Naive thymus-derived CD4-positive, alpha-beta T cell (primary cell): ENCODE measurements around the gene RAI1. TPM values are rescaled to one million over a fixed set of nuclear protein-coding genes. Genes with fewer than 3 reads are reported as not detected.

ENCODE experiments used
- ATAC-seq: fragments of 150-1000 bp; cut with Tn5 transposase; 2 replicates; pipeline ENCODE4 v1.10.0; 2021; ENCODE audit warnings: mild to moderate bottlenecking, moderate library complexity
- CTCF ChIA-PET: fragments of 350-600 bp; sonication (Branson Sonifier 250); formaldehyde crosslinking; loops from one replicate; lab custom pipeline; 2021; ENCODE audit warnings: antibody characterized with exemption; lab: Charles Lee
- POLR2A ChIA-PET: fragments of 350-600 bp; sonication (Branson Sonifier 250); formaldehyde crosslinking; loops from one replicate; lab custom pipeline; 2021; ENCODE audit warnings: antibody characterized with exemption, inconsistent platforms; lab: Charles Lee
- DNase-seq, 9 donors: peaks; one replicate each; pipeline versions ENCODE4 v3.0.0 to v3.0.0-alpha.2; 2020 to 2022; ENCODE audit warnings: mixed read lengths in 1 of 9
- H3K27ac ChIP-seq: one replicate; pipeline ENCODE4 v1.7.0; 2013; ENCODE audit warnings: mild to moderate bottlenecking, low read depth, low read length, moderate library complexity
- H3K27me3 ChIP-seq, 2 donors: one replicate each; pipeline ENCODE4 v1.7.0; 2013; ENCODE audit warnings: low read length in 2 of 2, mild to moderate bottlenecking in 2 of 2, moderate library complexity in 2 of 2; ENCODE audit not compliant: control insufficient read depth in 2 of 2, insufficient read depth in 2 of 2
- H3K36me3 ChIP-seq, 3 experiments: 1 replicate in 2 of 3; 2 replicates in 1 of 3; pipeline ENCODE4 v1.7.0; 2013; ENCODE audit warnings: low read length in 3 of 3, mild to moderate bottlenecking in 3 of 3, moderate library complexity in 1 of 3; ENCODE audit not compliant: insufficient read depth in 3 of 3, control insufficient read depth in 2 of 3
- H3K4me1 ChIP-seq, 2 donors: one replicate each; pipeline ENCODE4 v1.7.0; 2013; ENCODE audit warnings: low read length in 2 of 2, mild to moderate bottlenecking in 2 of 2, moderate library complexity in 1 of 2; ENCODE audit not compliant: control insufficient read depth in 2 of 2, insufficient read depth in 2 of 2
- H3K4me3 ChIP-seq: 2 replicates; pipeline ENCODE4 v1.7.0; 2013; ENCODE audit warnings: mild to moderate bottlenecking, low read length
- H3K9me3 ChIP-seq, 3 experiments: 1 replicate in 2 of 3; 2 replicates in 1 of 3; pipeline ENCODE4 v1.7.0; 2013; ENCODE audit warnings: low read length in 3 of 3; ENCODE audit not compliant: control insufficient read depth in 2 of 3
- H3K27ac Mint-ChIP-seq, 9 donors: one replicate each; pipeline ENCODE4 v1.8.0; 2020 to 2022; ENCODE audit warnings: mixed read lengths in 9 of 9, mild to moderate bottlenecking in 8 of 9, moderate library complexity in 5 of 9, inconsistent platforms in 2 of 9
- H3K27me3 Mint-ChIP-seq, 5 donors: one replicate each; pipeline ENCODE4 v1.8.0; 2021 to 2022; ENCODE audit warnings: mixed read lengths in 5 of 5, mild to moderate bottlenecking in 1 of 5
- H3K36me3 Mint-ChIP-seq, 5 donors: one replicate each; pipeline ENCODE4 v1.8.0; 2020 to 2022; ENCODE audit warnings: mixed read lengths in 5 of 5, mild to moderate bottlenecking in 3 of 5, inconsistent platforms in 1 of 5
- H3K4me1 Mint-ChIP-seq, 7 donors: one replicate each; pipeline ENCODE4 v1.8.0; 2020 to 2022; ENCODE audit warnings: mixed read lengths in 7 of 7, mild to moderate bottlenecking in 3 of 7, inconsistent platforms in 1 of 7
- H3K4me3 Mint-ChIP-seq, 10 donors: one replicate each; pipeline ENCODE4 v1.8.0; 2020 to 2022; ENCODE audit warnings: mild to moderate bottlenecking in 10 of 10, mixed read lengths in 10 of 10, moderate library complexity in 6 of 10, inconsistent platforms in 2 of 10
- H3K9me3 Mint-ChIP-seq, 11 donors: one replicate each; pipeline ENCODE4 v1.8.0; 2020 to 2022; ENCODE audit warnings: mixed read lengths in 11 of 11, mild to moderate bottlenecking in 4 of 11, inconsistent platforms in 1 of 11, moderate library complexity in 1 of 11
- intact Hi-C, 2 donors: fragments of 100-400 bp; cut with micrococcal nuclease; formaldehyde crosslinking; loops; one replicate each; pipeline ENCODE4 v1.15.1; 2023
- polyA plus RNA-seq, 2 donors: library from polyadenylated mRNA; unstranded; fragments of 300-500 nt; fragmentation: Illumina TruSeq; gene quantifications; one replicate each; pipeline ENCODE4 v1.2.3, GENCODE V29; 2021
- total RNA-seq, 6 experiments: library from RNA in 5 of 6; stranded (reverse) in 5 of 6; gene quantifications; 1 replicate in 5 of 6; 2 replicates in 1 of 6; pipeline ENCODE4 v1.2.3 and lab custom pipeline; 2021 to 2026

RAI1 gene
- total and polyA plus RNA-seq, 7 experiments from 2014 or later: 2.0 to 46.2 (median 21.2) TPM

DNA sequence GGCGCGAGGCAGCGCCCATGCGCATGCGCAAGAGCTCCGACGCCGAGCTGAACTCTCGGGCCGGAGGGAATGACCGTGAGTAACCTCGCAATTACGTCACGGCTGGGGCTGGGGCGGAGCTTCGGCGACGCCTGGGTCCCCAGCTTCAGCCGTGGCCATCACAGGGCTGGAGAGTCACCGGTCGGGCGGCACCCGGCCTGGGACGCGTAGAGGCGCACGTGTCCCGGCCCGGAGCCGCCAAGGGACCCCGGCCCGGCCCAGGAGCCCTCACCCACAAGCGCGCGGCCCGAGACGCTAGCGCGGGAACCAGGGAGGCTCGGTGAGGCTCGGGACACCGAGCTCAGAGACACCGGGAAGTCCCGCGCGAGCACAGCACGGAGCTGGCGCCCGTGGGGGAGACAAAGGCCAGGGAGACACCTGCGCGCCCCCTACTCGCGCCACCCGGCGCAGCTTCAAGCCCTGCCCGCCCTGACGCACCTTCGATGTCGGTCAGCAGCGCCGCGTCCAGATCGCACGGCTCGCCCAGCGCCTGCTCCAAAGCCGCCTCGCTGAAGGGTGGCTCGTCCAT lies 155.1 kb downstream of the RAI1 start:
- peaks cover 0 to 16% (median 0%) of the 10 kb centered on the region in 5 donors for H3K36me3 Mint-ChIP-seq
- peak overlapping the region; percentile 85 to 95 (median 90) for H3K4me3 Mint-ChIP-seq
- H3K4me1 Mint-ChIP-seq: peaks cover 46 to 79% (median 75%) of the 10 kb centered on the region in 7 donors
- intact Hi-C loops: loop anchor here (1.0 to 10.0 kb wide), 12 partner anchors 13 to 347 kb away; partner anchors contain the start of genes DRC3 (in 2 of the 2), TOM1L2 (in 2 of the 2), ALKBH5 (in 1 of the 2) and ATPAF2 (in 1 of the 2)
- peak; percentile 93 to 99 (median 97) for DNase-seq
- Histone ChIP-seq H3K27me3 (no peaks in the 10 kb centered on the region), H3K4me1 (peaks cover 18 to 60% of the 10 kb centered on the region in 2 donors), H3K4me3 (peak overlapping the region; percentile 86), H3K36me3 (peaks cover 0 to 14% (median 0%) of the 10 kb centered on the region in 3 experiments), H3K27ac (peak overlapping the region; percentile 99), H3K9me3 (no peaks in the 10 kb centered on the region)
- H3K9me3 Mint-ChIP-seq: peaks cover 0 to 5% (median 0%) of the 10 kb centered on the region in 11 donors
- POLR2A ChIA-PET: interaction anchor here (0.7 to 5.6 kb wide), 18 partner anchors 9 to 1562 kb away, joined by 3 to 66 read pairs (median 4); partner anchors contain the start of genes ATPAF2, DRC3, GID4 and TOM1L2
- CTCF ChIA-PET: interaction anchor here (0.7 to 1.8 kb wide), 9 partner anchors 9 to 86 kb away, joined by 3 to 13 read pairs (median 4); no protein-coding TSS in a partner anchor
- peak; percentile 85 for ATAC-seq
- H3K27me3 Mint-ChIP-seq: no peaks in the 10 kb centered on the region
- H3K27ac Mint-ChIP-seq: peak overlapping the region; percentile 94 to 99 (median 98)

DNA sequence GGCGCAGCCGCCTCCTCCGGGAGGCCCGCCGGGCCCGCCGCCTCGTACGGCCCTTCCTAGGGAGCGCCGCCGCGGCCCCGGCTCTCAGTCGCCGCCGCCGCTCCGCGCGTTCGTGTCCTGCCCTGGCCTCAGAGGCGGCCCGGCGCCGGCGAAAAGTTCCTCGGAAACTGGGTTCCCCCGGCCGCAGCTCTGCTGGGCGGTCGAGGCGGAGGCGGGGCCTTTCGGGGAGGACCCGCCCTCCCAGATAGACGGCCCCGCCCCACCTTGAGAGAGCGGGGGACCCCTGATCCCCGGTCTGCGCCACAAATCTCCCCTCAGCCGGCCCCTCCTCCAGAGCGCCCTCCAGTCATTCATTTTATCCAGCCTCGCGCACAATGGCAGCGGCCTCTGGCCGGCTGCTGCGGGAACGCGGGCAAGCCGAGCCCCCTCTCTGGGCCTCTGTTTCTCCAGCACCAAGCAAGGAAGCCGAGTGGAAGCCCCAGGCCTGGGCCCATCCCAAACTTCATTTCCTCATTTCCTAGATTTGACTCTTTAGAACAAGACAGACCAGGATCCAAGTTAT lies 155.6 kb downstream of the RAI1 start, which contains the start of gene SREBF1:
SREBF1 (minus strand) TSS at position 169 of the 562 bp plus-strand sequence. CDS start 169 bp downstream, outside the sequence.
- Mint-ChIP-seq H3K4me3 (peak within 1 kb of the TSS; percentile 85 to 95 (median 92)), H3K9me3 (peaks cover 0 to 5% (median 0%) of the 10 kb centered on the region in 11 donors), H3K27ac (peak within 1 kb of the TSS; percentile 94 to 99 (median 98)), H3K27me3 (no peaks in the 10 kb centered on the region), H3K4me1 (peaks cover 46 to 75% (median 71%) of the 10 kb centered on the region in 7 donors), H3K36me3 (peaks cover 0 to 16% (median 0%) of the 10 kb centered on the region in 5 donors)
- ChIA-PET POLR2A (interaction anchor here (0.7 to 5.6 kb wide), 10 partner anchors 9 to 1563 kb away, joined by 3 to 66 read pairs (median 6); partner anchors contain the start of genes DRC3 and TOM1L2), CTCF (interaction anchor here (0.8 to 1.8 kb wide), 7 partner anchors 9 to 86 kb away, joined by 3 to 13 read pairs (median 4); no protein-coding TSS in a partner anchor)
- Histone ChIP-seq H3K27ac (peak within 1 kb of the TSS; percentile 99), H3K36me3 (peaks cover 0 to 9% (median 0%) of the 10 kb centered on the region in 3 experiments), H3K4me1 (peaks cover 18 to 56% of the 10 kb centered on the region in 2 donors), H3K27me3 (no peaks in the 10 kb centered on the region), H3K4me3 (peak within 1 kb of the TSS; percentile 86), H3K9me3 (no peaks in the 10 kb centered on the region)
- peak; percentile 43 to 80 (median 60) for DNase-seq
- intact Hi-C loops: loop anchor here (1.0 to 10.0 kb wide), 12 partner anchors 12 to 346 kb away; partner anchors contain the start of genes DRC3 (in 2 of the 2), TOM1L2 (in 2 of the 2), ALKBH5 (in 1 of the 2) and ATPAF2 (in 1 of the 2)
- ATAC-seq: peak; percentile 49

DNA sequence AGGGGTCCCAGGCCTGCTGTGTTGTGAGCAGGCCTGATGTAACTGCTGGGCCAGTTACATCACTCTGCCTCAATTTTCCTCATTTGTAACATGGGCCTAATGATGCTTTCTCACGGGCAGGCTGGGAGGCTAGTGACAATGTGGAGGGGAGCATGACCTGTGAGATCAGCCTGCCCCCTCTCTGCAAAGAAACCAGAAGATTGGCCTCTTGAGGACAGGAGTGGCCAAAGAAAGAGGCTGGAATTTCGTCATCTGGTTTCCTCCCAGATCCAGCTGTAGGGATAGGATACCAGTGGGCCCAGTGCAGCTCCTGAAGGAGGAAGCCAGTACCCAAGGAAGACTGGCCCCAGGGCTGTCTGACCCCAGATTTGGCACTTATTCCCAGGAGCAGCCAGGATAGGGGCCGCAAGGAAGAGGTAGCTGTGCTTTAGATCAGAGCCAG lies 156.1 kb downstream of the RAI1 start:
- Histone ChIP-seq H3K27me3 (no peaks in the 10 kb centered on the region), H3K4me1 (peaks cover 18 to 51% of the 10 kb centered on the region in 2 donors), H3K27ac (peak overlapping the region; percentile 99), H3K36me3 (peaks cover 0 to 4% (median 0%) of the 10 kb centered on the region in 3 experiments), H3K4me3 (peak overlapping the region; percentile 86), H3K9me3 (no peaks in the 10 kb centered on the region)
- Mint-ChIP-seq H3K4me1 (peaks cover 42 to 73% (median 66%) of the 10 kb centered on the region in 7 donors), H3K9me3 (peaks cover 0 to 5% (median 0%) of the 10 kb centered on the region in 11 donors), H3K4me3 (peak overlapping the region; percentile 85 to 95 (median 90)), H3K27ac (peak overlapping the region; percentile 94 to 98 (median 97)), H3K27me3 (no peaks in the 10 kb centered on the region), H3K36me3 (peaks cover 0 to 12% (median 0%) of the 10 kb centered on the region in 5 donors)
- DNase-seq: no peak
- ChIA-PET POLR2A (interaction anchor here (1.1 to 5.6 kb wide), 6 partner anchors 10 to 25 kb away, joined by 3 to 66 read pairs (median 5); no protein-coding TSS in a partner anchor), CTCF (interaction anchor here (1.3 kb wide), 1 partner anchor 87 kb away, joined by 3 read pairs; no protein-coding TSS in a partner anchor)
- intact Hi-C loops: loop anchor here (2.0 to 10.0 kb wide), 4 partner anchors 45 to 243 kb away; partner anchors contain the start of genes DRC3 (in 1 of the 2), PEMT (in 1 of the 2) and TOM1L2 (in 1 of the 2)
- ATAC-seq: no peak

DNA sequence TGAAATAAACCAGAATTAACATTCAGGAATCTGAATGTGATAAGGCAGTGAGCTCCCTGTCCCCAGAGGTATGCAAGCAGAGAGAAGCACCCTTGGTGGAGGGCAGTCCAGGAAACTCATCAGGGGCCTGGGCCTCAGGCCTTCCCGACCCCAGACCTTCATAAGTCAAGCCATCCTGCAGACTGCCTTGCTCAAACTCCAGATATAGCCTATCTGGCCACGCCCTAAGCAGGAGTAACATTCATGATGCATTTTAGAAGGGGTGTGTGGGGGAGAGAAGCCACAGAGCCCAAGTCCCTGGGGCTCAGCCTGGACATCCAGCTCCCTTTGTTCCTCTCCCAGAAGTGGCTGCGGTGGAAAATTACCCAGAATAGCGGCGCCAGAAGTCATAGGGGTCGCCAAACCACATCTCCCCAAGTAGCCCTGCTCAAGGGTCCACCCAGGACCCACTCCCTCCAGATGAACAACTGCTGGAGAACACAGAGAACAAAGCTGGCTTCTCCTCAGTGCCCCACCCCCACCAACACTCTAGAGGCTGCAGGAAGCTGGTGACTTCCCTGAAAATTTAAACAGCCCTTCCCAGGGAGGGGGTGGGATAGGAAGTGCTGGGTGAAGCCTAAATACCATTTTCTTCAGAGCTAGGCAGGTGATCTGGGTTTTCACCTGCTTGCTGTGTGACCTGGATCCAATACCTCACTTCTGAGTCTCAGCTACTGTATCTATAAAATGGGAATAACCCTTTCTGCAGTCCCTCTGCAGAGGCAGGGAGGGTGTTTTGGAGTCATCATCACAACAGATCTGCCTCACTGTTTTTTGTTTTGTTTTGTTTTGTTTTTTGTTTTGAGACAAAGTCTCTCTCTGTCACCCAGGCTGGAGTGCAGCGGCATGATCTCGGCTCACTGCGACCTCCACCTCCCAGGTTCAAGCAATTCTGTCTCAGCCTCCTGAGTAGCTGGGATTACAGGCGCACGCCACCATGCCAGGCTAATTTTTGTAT lies 157.0 kb downstream of the RAI1 start:
- CTCF ChIA-PET: interaction anchor here (0.9 to 1.5 kb wide), 4 partner anchors 10 to 195 kb away, joined by 3 to 5 read pairs (median 4); no protein-coding TSS in a partner anchor
- intact Hi-C loops: loop anchor here (2.0 to 10.0 kb wide), 4 partner anchors 45 to 243 kb away; partner anchors contain the start of genes DRC3 (in 1 of the 2), PEMT (in 1 of the 2) and TOM1L2 (in 1 of the 2)
- POLR2A ChIA-PET: interaction anchor here (0.9 to 5.6 kb wide), 9 partner anchors 8 to 26 kb away, joined by 3 to 66 read pairs (median 5); no protein-coding TSS in a partner anchor
- Histone ChIP-seq H3K4me3 (no peak overlapping the region), H3K4me1 (peaks cover 18 to 50% of the 10 kb centered on the region in 2 donors), H3K36me3 (peaks cover 0 to 4% (median 0%) of the 10 kb centered on the region in 3 experiments), H3K27me3 (no peaks in the 10 kb centered on the region), H3K27ac (peak overlapping the region; percentile 99), H3K9me3 (no peaks in the 10 kb centered on the region)
- H3K27ac Mint-ChIP-seq: peak overlapping the region; percentile 77 to 98 (median 97)
- peaks cover 0 to 5% (median 0%) of the 10 kb centered on the region in 11 donors for H3K9me3 Mint-ChIP-seq
- ATAC-seq (no peak), DNase-seq (peak in 1 of 9 donors; percentile 42)
- peak overlapping the region; percentile 47 to 95 (median 90) for H3K4me3 Mint-ChIP-seq
- peaks cover 40 to 71% (median 64%) of the 10 kb centered on the region in 7 donors for H3K4me1 Mint-ChIP-seq
- peaks cover 0 to 11% (median 0%) of the 10 kb centered on the region in 5 donors for H3K36me3 Mint-ChIP-seq
- no peaks in the 10 kb centered on the region for H3K27me3 Mint-ChIP-seq
